Brain pericyte (primary cell): ENCODE data around the gene XRCC4.

Experiments
- DNase-seq: peaks from one replicate; pipeline ENCODE4 v3.0.0-alpha.2; 2012; ENCODE audit warnings: low read depth, low spot score

The XRCC4 gene

DNA sequence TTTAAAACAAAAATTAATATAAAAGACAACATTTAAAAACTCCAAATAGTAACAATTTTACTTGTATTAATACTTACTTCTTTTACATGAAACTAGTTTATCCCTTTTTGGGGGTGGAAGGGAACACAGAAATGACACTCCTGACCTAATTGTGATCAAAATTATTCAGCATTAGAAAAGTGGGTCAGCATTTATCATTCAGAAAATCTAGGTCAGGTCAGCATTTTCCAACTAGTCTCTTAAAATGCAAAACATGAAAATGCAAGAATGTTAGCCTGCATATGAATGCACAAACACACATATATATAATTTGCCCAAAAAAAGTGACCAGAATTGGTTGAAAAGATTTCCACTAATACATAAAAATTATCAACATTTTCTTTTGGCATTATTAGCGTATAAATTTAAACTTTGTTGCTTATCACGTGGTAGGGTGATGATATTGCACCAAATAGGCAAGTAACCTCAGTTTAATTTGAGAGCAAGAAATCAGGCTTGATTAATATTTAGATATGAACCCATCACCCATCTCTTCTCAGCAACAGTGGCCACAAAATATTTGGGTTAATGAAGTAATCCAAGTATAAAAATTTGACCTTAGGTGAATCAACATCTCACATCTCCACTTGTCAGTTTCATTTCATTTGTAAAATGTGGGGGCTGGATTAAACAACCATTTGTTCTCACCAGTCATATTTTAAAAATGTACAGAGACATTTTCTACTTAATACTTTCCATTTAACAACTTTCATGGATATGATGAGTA, 5.9 kb upstream of the XRCC4 start:
- no peak for DNase-seq

DNA sequence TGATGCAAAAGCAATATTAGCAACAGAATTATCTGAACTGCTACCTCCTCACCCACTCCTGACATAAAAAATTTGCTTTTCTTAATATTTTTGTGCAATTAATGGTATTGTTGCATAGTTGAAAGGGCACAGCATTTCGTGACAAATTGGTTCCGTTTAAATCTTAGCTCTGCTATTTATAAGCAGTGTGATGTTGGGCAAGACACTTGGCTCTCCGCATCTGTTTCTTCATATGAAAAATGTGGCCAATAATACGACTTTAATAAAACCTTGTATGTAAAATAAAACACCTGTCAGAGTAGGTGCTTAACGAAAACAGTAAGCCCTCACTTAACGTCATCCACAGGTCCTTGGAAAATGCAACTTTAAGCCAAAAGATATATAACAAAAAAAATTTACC, 4.4 kb upstream of the XRCC4 start:
- no peak for DNase-seq

DNA sequence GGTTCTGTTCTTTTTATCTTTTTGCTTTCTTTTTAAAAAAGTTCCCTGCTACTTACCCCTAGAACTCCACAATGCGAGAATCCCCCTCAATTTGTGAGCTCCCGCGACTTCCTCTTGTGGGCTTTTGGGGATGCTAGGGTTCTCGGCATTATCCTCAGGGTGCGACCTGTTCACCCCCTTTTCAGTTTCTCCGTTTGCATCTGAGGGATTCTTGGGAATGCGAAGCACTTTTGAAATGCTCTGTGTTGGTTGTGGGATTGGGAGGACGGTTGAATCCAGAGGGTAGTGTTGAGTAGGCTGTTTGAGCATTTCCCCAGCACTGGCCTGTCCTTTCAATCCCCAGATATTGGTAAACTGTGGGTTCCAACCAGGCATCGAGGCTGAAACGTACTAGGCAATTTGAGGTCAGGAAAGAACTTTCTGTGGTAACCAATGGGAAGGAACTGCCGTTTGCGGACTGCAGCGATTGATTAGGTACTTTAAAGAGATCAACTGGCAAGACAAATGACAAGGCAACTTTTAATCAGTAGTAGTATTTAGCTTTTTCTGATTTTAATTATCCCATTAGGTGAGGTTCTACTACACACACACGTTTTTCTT, 415 bp downstream of the XRCC4 start:
- peak; percentile 5 for DNase-seq

GRCh38 chr5:83082750-83083149, 5.4 kb downstream of the XRCC4 start:
- no peak for DNase-seq

DNA sequence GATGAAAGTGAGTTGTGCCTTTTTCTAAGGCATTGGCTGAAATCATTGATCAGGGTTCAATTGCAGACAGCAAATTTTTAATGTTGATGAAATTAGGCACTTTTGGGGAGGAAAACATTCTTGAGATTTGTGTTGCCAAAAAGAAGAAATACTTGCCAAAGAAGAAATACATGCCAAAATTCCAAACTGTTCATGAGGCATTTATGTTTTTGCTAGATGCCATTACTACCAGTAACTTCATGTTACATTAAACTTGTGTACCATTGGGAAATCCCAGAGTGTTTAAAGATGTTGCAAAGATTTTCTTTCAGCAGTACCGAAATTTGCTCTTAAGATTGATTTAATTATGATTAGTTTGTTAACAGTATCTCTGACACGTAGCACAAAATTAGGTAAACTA, 7.0 kb downstream of the XRCC4 start:
- no peak for DNase-seq

- no peak for DNase-seq
Measured at GRCh38 chr5:83085106-83085505, 7.8 kb downstream of the XRCC4 start.

DNA sequence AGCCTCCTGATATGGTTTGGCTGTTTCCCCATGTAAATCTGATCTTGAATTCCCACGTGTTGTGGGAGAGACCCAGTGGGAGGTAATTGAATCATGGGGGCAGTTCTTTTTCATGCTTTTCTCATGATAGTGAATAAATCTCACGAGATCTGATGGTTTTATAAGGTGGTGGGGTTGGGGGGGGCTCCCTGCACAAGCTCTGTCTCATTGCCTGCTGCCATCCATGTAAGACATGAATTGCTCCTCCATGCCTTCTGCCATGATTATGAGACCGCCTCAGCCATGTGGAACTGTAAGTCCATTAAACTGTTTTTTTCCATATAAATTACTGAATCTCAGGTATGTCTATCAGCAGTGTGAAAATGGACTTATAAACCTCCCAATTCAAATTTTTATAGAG, 12.8 kb downstream of the XRCC4 start:
- DNase-seq: no peak

DNA sequence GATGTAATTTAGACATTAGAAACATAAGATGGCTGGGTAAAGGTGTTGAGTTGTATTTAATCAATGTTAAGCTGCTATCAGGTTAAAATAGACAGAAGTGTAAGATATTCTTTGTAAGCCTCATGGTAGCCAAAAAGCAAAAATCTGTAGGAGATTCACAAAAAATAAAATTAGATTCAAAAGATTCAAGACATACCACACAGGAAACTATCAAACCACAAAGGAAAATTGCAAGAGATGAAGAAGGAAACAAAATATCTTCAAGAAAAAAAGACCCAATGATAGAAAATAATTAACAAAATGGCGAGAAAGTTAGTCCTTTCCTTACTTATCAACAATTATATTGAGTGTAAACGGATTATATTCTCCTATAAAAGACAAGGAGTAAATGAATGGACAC, 15.3 kb downstream of the XRCC4 start:
- no peak for DNase-seq

GRCh38 chr5:83093692-83094091, 16.3 kb downstream of the XRCC4 start:
- no peak for DNase-seq

DNA sequence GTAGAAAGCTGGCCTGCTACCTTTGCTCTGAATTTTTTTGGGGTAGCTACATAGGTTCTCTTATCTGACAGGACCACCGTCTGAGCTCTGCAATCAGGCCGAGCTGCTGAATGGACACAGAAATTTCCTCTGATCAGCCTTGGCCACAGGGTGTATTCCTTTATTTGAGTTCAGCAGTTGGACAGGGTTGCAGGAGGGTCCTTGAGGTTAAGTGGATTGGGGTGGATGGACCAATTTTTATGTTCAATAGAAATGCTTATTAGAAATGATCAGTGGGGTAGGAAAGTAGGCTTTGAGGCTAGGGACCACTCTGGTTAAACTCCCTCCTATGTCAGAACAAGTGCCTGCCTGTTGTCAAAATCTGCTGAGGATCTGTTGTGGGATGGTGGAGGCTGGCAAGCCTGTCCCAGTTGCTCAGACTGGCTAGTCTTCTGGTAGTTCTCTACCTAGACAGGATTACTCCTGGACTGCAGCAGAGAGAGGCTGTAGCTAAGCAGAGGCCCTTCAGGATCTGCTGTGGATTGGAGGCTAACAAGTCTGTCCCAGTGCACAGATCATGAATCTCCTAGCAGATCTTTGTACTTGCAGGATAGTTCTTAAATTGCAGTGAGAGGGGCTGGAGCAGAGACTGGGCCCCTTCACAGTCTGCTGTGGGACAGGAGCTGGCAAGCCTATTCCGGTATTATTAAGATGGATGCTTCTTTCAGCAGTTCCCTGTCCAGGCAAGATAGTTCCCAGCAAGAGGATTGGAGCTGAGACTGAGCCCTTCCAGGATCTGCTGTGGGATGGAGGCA, 18.0 kb downstream of the XRCC4 start:
- DNase-seq: no peak

DNA sequence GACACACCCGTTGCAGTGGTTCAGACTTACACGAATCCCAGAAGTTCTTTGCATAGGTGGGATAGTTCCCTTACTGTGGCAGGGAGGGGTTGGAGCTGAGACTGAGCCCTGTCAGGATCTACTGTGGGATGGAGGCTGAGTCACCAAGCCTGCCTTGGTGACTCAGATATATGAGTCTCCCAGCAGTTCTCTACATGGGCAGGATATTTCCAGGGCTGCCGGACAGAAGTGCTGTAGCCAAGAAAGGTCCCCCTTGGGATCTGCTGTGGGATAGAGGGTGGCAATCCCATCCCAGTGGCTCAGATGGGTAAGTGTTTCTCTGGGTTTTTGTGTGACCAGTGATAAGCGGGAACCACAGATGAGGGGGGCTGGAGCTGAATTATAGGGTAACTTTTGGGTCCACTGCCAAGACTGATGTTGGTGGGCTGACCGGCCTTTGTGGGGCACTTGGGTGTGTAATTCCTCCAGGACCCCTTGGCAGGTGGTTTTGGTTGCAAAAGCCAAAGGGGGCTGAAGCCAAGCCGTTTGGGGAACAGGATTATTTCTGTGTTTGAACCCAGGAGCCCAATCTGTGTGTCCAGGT, 18.7 kb downstream of the XRCC4 start:
- DNase-seq: no peak

DNA sequence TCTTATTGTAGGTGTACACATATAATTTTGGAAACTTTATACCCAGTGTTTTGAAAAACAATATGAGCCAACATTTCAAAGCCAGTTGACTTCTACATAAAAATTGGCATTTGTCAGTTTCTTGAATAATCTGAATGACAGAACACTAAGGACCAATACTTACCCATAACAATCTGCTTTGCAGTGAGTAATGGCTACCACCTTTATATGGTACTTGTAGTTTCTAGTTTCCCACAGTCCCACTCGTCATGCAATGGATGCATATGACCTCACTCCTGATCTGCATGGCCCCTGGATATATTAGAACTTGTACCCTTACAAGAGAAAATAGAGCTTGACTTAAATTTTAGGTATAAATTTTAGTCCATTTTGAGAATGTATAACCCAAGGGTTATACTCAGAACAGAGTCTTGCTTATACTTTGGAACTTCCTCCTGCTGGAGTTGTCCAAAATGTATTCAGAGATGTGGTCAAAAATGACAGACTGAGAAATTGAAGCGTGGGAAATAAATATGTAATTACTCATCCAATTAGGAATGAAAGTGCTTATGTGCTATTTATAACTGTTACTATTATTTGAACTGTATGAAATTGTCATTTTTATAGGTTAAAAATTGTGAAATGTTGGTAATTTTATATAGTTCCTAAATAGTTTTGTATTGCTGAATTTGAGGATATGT, 19.5 kb downstream of the XRCC4 start:
- no peak for DNase-seq

GRCh38 chr5:83097689-83098231, 20.4 kb downstream of the XRCC4 start:
- no peak for DNase-seq

DNA sequence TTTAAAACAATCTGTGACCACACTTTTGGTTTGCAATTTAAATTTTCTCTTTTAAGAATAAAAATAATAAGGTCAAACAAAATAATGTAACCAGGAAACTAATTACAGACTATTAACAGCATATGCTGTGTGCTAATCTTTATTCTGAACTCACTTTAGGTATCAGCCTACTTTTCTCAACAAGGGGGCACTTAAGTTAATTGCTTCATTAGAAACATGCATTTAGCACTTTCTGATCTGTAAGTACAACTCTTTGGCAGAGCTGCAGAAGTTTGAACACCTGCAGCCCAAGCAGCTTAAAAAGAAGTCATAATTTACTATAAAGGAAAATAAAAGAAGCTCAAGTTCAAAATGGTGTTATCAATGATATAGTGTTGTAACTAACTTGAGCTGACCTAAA, 21.7 kb downstream of the XRCC4 start:
- DNase-seq: no peak

GRCh38 chr5:83099445-83099844, 22.1 kb downstream of the XRCC4 start:
- DNase-seq: no peak

DNA sequence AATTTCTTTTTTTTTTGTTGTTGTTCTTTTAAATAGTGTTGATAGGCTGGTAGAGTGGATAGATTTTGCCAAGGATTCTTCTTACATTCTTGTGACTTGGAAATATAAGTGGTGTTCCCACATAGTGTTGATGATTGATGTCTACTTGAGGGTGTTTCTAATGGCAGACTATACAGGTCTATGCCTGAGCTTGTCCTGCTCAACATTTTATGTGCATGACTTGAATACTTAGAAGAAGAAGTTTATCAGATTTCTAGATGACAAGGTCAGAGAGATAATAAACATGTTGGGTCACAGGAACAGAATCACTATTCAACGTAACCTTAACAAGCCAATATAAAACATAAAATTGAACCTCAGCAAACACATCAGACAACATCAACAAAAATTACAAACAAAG, 24.2 kb downstream of the XRCC4 start:
- no peak for DNase-seq

DNA sequence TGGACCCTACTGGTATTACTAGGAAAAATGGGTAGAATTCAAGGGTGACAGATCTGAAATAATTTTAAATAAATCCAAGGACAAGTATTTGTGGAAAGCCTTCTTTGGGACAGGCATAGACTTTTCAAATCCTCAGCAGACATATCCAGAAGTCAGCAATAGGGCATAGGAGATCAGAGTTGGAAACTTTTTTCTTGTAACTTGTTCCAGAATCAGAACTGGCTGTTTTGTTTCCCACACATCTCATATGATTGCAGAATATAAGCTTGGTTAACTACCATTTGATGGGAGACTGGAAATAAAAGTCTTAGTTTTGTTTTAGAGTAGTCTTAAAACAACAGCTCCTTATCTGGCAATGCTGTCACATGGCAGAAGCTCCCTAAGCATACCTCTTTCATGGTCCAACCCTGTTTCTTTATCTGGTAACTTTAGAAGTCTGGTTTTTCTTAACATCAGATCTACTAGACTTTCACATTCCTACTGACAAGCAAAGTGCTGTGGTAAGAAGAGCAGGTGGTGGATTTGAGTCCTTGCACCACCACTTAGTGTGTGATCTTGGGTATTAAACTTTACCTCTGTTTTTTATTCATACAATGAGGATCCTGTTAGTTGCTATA, 25.1 kb downstream of the XRCC4 start:
- DNase-seq: no peak

DNA sequence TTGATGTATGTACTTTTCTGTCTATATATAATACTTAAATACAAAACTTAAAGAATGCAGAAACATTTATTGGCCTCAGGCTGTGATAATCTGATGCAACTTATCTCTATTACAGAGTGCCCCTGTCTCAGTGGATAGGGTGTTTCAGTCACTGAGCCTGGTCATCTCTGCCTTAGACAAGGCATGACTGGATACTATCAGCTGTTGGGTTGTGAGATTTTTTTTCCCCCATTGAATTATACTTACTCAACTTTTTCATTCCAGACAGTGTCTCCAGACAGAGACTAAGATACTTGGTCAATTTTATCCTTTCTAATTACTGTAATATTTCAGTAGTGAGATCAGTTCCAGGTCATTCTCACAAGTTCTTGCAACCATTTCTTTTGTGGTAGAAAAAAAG, 26.7 kb downstream of the XRCC4 start:
- DNase-seq: no peak

- DNase-seq: no peak
Measured at GRCh38 chr5:83107692-83108420, 30.5 kb downstream of the XRCC4 start.

DNA sequence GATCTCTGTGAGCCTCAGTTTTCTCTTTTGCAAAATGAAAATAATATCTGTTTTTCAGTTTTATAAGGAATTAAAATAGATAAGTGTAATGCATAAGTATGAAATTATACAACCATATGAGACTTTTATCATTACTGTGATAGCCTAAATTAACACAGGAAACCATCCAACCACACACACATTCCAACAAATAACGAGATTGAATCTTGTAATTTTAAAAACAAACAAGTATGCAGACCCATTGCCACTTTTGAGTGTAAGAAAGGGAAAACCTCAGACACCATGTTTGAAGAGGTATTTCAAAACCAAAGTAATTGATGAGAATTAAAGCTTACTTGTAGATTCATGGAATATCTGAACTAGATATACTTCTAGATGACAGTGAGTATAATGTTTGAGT, 32.0 kb downstream of the XRCC4 start:
- no peak for DNase-seq
